GM23338 (cell line): Measurements from ENCODE around the gene HLA-DPA1. TPM values are rescaled to one million over a fixed set of nuclear protein-coding genes. Genes with fewer than 3 reads are reported as not detected.

Source experiments
- ATAC-seq: fragments of 200-7000 bp; cut with Tn5 transposase; 3 replicates; pipeline ENCODE4 v1.9.1; 2020
- DNase-seq: peaks from one replicate; pipeline ENCODE4 v3.0.0-alpha.2; 2015; ENCODE audit warnings: low spot score
- H2AFZ ChIP-seq: fragments of 200-600 bp; sonication (generic); 2 replicates; pipeline ENCODE4 v1.8.0; 2016; ENCODE audit warnings: antibody characterized with exemption, mild to moderate bottlenecking, moderate library complexity
- H3F3A ChIP-seq: fragments of 200-600 bp; sonication (generic); replicated peaks from 2 replicates; pipeline ENCODE4 v1.8.0; 2017; ENCODE audit warnings: antibody characterized with exemption, mixed run types, low read depth
- H3K27ac ChIP-seq: fragments of 200-600 bp; sonication (generic); 2 replicates; pipeline ENCODE4 v1.6.1; 2016; ENCODE audit warnings: low read depth
- H3K27me3 ChIP-seq: fragments of 200-600 bp; sonication (generic); 2 replicates; pipeline ENCODE4 v1.8.0; 2016; ENCODE audit warnings: mild to moderate bottlenecking, mixed run types, moderate library complexity; ENCODE audit not compliant: insufficient read depth
- H3K36me3 ChIP-seq: fragments of 200-600 bp; sonication (generic); 2 replicates; pipeline ENCODE4 v1.8.0; 2016; ENCODE audit warnings: mild to moderate bottlenecking; ENCODE audit not compliant: insufficient read depth
- H3K4me1 ChIP-seq: fragments of 200-600 bp; sonication (generic); 2 replicates; pipeline ENCODE4 v1.8.0; 2016; ENCODE audit warnings: mild to moderate bottlenecking, moderate library complexity; ENCODE audit not compliant: insufficient read depth
- H3K4me2 ChIP-seq: fragments of 200-600 bp; sonication (generic); 2 replicates; pipeline ENCODE4 v1.7.1; 2017; ENCODE audit warnings: mixed run types
- H3K4me3 ChIP-seq: fragments of 200-600 bp; sonication (generic); 2 replicates; pipeline ENCODE4 v1.6.1; 2016; ENCODE audit warnings: mixed run types
- H3K79me2 ChIP-seq: fragments of 200-600 bp; sonication (generic); replicated peaks from 2 replicates; pipeline ENCODE4 v1.8.0; 2017; ENCODE audit warnings: mild to moderate bottlenecking; ENCODE audit not compliant: insufficient read depth
- H3K9me2 ChIP-seq: fragments of 200-600 bp; sonication (generic); 2 replicates; pipeline ENCODE4 v1.8.0; 2017; ENCODE audit not compliant: insufficient read depth
- H4K20me1 ChIP-seq: fragments of 200-600 bp; sonication (generic); replicated peaks from 2 replicates; pipeline ENCODE4 v1.8.0; 2017; ENCODE audit warnings: mild to moderate bottlenecking; ENCODE audit not compliant: insufficient read depth
- H3K27ac Mint-ChIP-seq: 2 replicates; pipeline ENCODE4 v1.8.0; 2020; ENCODE audit warnings: inconsistent platforms, mild to moderate bottlenecking, moderate library complexity, mixed read lengths
- H3K27me3 Mint-ChIP-seq: 3 replicates; pipeline ENCODE4 v1.8.0; 2022; ENCODE audit warnings: low read depth, mild to moderate bottlenecking, moderate library complexity, mixed read lengths, inconsistent platforms; ENCODE audit not compliant: insufficient read depth, poor library complexity
- H3K36me3 Mint-ChIP-seq: 3 replicates; pipeline ENCODE4 v1.8.0; 2021; ENCODE audit warnings: low read depth, mild to moderate bottlenecking, inconsistent platforms, moderate library complexity, mixed read lengths
- H3K4me1 Mint-ChIP-seq: 3 replicates; pipeline ENCODE4 v1.8.0; 2020; ENCODE audit warnings: mild to moderate bottlenecking, inconsistent platforms, mixed read lengths
- H3K4me3 Mint-ChIP-seq: 3 replicates; pipeline ENCODE4 v1.8.0; 2021; ENCODE audit warnings: moderate library complexity, mild to moderate bottlenecking, inconsistent platforms, mixed read lengths
- H3K9me3 Mint-ChIP-seq: 3 replicates; pipeline ENCODE4 v1.8.0; 2020; ENCODE audit warnings: moderate library complexity, mild to moderate bottlenecking, inconsistent platforms, mixed read lengths
- CREB1 ChIP-seq: fragments of 250-450 bp; sonication (Bioruptor Pico); IDR thresholded peaks from 2 replicates; pipeline ENCODE4 v1.5.0; 2020; ENCODE audit warnings: low read depth, mild to moderate bottlenecking, moderate library complexity
- ETS1 ChIP-seq: IDR thresholded peaks from 2 replicates; pipeline ENCODE4 v1.6.1; 2016; ENCODE audit warnings: antibody characterized with exemption
- EZH2phosphoT487 ChIP-seq: fragments of 200-600 bp; sonication (generic); IDR thresholded peaks from one replicate; pipeline ENCODE4 v1.8.1; 2018; ENCODE audit warnings: antibody characterized with exemption; ENCODE audit not compliant: unreplicated experiment
- JUNB ChIP-seq: IDR thresholded peaks from one replicate; pipeline ENCODE4 v1.6.1; 2016; ENCODE audit warnings: antibody characterized with exemption; ENCODE audit not compliant: unreplicated experiment
- NANOG ChIP-seq: IDR thresholded peaks from 2 replicates; pipeline ENCODE4 v1.6.1; 2016; ENCODE audit warnings: antibody characterized with exemption, borderline replicate concordance
- POLR2AphosphoS5 ChIP-seq: IDR thresholded peaks from 2 replicates; pipeline ENCODE4 v1.6.1; 2016; ENCODE audit warnings: antibody characterized with exemption, low read depth
- REST ChIP-seq: IDR thresholded peaks from one replicate; pipeline ENCODE4 v1.6.1; 2018; ENCODE audit warnings: antibody characterized with exemption; ENCODE audit not compliant: unreplicated experiment
- STAT1 ChIP-seq: IDR thresholded peaks from one replicate; pipeline ENCODE4 v1.6.1; 2016; ENCODE audit warnings: antibody characterized with exemption; ENCODE audit not compliant: unreplicated experiment
- ZNF331 ChIP-seq: fragments of 250-450 bp; sonication (Bioruptor Pico); IDR thresholded peaks from 2 replicates; pipeline ENCODE4 v1.5.0; 2020; ENCODE audit warnings: low read depth, mild to moderate bottlenecking, moderate library complexity
- polyA plus RNA-seq: library from polyadenylated mRNA; unstranded; fragments of >200 nt; fragmentation: Nextera tagmentation; extraction: Ambion mirVana; gene quantifications from 2 replicates; pipeline ENCODE4 v1.2.1, GENCODE V29; 2016
- total RNA-seq: library from RNA; depleted of rRNA; stranded (reverse); fragments of >200 nt; shearing (Covaris generic); gene quantifications from 2 replicates; pipeline ENCODE4 v1.2.3, GENCODE V29; 2014
- TF ChIP-seq, protein P1 (sequence below): fragments of 250-450 bp; sonication (Bioruptor Pico); IDR thresholded peaks from 2 replicates; pipeline ENCODE4 v1.5.0; 2020; ENCODE audit warnings: mild to moderate bottlenecking, moderate library complexity

Gene HLA-DPA1
- total and polyA plus RNA-seq, 2 experiments from 2014 or later: 4.1 to 6.9 TPM

DNA sequence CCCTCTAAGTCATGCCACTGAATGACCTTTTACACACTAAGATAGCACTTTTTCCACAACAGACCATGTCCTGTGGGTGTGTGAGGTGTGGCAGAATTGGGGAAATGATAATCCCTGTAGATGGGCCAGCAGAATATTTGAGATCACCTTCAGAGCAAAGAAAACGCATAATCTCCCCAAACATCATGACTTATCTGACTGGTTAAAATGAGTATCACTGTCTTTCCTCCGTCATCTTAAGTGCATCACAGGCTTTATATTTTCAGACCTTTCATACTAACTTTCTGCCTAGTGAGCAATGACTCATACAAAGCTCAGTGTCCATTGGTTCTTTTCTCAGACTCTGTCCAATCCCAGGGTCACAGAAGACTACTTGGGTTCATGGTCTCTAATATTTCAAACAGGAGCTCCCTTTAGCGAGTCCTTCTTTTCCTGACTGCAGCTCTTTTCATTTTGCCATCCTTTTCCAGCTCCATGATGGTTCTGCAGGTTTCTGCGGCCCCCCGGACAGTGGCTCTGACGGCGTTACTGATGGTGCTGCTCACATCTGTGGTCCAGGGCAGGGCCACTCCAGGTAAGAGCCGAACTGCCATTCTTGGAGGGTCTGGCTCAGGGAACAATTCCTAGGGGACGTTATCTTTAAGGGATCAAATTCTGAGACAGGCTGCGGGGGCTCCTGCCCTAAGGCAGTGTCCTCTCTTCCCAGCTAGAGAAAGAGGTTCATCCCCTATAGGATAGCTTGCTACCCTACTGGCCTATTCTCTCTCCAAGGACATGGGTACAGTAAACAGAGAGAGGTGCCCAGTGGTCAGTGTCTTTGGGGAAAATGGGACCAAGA lies 2.3 kb upstream of the HLA-DPA1 start, which contains the start of gene HLA-DPB1:
HLA-DPB1 (plus strand) TSS at position 423 of the 838 bp plus-strand sequence; CDS start at position 475, 52 bp downstream.
- no peak within 1 kb of the TSS for H3K4me3 ChIP-seq
- no peaks in the 10 kb centered on the region for H3K27me3 ChIP-seq
- H3K36me3 ChIP-seq: no peaks in the 10 kb centered on the region
- peaks cover 9% of the 10 kb centered on the region for H3K27me3 Mint-ChIP-seq
- peaks cover 4% of the 10 kb centered on the region; the same call in 1 of the 2 replicates for H3K4me1 ChIP-seq
- DNase-seq: peak; percentile 50
- no peaks in the 10 kb centered on the region; the same call in 2 of the 3 replicates for H3K36me3 Mint-ChIP-seq
- no peaks in the 10 kb centered on the region for H3F3A ChIP-seq
- no peaks in the 10 kb centered on the region for H4K20me1 ChIP-seq
- ATAC-seq: peak; percentile 21
- H3K4me3 Mint-ChIP-seq: no peak within 1 kb of the TSS
- H3K27ac ChIP-seq: no peak within 1 kb of the TSS
- H3K27ac Mint-ChIP-seq: no peak within 1 kb of the TSS
- no peaks in the 10 kb centered on the region for H3K9me3 Mint-ChIP-seq
- H3K4me2 ChIP-seq: no peak within 1 kb of the TSS
- H3K4me1 Mint-ChIP-seq: peaks cover 16% of the 10 kb centered on the region
- TF ChIP-seq POLR2AphosphoS5 (no peak), ZNF331 (CRISPR knock-in tag) (no peak), JUNB (no peak), CREB1 (peak; percentile 59)
- H3K9me2 ChIP-seq: peaks cover 8% of the 10 kb centered on the region; the same call in 1 of the 2 replicates
- H2AFZ ChIP-seq: no peak within 1 kb of the TSS
- H3K79me2 ChIP-seq: no peaks in the 10 kb centered on the region

DNA sequence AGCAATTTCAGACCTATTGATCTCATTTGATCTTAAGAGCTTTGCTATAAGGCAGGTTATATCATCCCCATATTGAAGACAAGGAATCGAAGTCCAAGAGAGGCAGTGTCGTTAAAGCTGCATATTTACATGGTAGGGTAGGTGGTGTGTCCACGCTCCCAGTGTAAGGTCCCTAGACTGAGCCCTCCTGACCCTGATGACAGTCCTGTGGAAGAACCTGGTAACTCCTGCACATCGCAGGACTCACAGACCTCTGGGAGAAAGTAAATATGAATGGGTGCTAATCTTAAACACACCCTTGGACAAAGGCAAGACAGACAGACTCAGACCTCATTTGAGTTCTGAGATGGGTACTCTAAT lies 1.7 kb upstream of the HLA-DPA1 start:
- H3F3A ChIP-seq: no peaks in the 10 kb centered on the region
- H3K36me3 ChIP-seq: no peaks in the 10 kb centered on the region
- ATAC-seq (no peak), DNase-seq (no peak)
- 0 out of 2 replicates have a peak, but pooled peaks cover 4% of the 10 kb centered on the region for H3K4me1 ChIP-seq
- peaks cover 4% of the 10 kb centered on the region for H3K27me3 Mint-ChIP-seq
- H3K79me2 ChIP-seq: no peaks in the 10 kb centered on the region
- H3K4me3 ChIP-seq: no peak overlapping the region
- H3K9me2 ChIP-seq: peaks cover 8% of the 10 kb centered on the region; the same call in 1 of the 2 replicates
- H3K4me2 ChIP-seq: no peak overlapping the region
- no peak overlapping the region for H2AFZ ChIP-seq
- no peak overlapping the region for H3K4me3 Mint-ChIP-seq
- H3K4me1 Mint-ChIP-seq: peaks cover 14% of the 10 kb centered on the region
- H3K27me3 ChIP-seq: no peaks in the 10 kb centered on the region
- H3K27ac Mint-ChIP-seq: no peak overlapping the region
- H4K20me1 ChIP-seq: no peaks in the 10 kb centered on the region
- H3K27ac ChIP-seq: no peak overlapping the region
- H3K36me3 Mint-ChIP-seq: no peaks in the 10 kb centered on the region; the same call in 2 of the 3 replicates
- no peaks in the 10 kb centered on the region for H3K9me3 Mint-ChIP-seq
- TF ChIP-seq JUNB: no peak
- no peak for TF ChIP-seq STAT1
- no peak for TF ChIP-seq POLR2AphosphoS5
- TF ChIP-seq, protein P1, sequence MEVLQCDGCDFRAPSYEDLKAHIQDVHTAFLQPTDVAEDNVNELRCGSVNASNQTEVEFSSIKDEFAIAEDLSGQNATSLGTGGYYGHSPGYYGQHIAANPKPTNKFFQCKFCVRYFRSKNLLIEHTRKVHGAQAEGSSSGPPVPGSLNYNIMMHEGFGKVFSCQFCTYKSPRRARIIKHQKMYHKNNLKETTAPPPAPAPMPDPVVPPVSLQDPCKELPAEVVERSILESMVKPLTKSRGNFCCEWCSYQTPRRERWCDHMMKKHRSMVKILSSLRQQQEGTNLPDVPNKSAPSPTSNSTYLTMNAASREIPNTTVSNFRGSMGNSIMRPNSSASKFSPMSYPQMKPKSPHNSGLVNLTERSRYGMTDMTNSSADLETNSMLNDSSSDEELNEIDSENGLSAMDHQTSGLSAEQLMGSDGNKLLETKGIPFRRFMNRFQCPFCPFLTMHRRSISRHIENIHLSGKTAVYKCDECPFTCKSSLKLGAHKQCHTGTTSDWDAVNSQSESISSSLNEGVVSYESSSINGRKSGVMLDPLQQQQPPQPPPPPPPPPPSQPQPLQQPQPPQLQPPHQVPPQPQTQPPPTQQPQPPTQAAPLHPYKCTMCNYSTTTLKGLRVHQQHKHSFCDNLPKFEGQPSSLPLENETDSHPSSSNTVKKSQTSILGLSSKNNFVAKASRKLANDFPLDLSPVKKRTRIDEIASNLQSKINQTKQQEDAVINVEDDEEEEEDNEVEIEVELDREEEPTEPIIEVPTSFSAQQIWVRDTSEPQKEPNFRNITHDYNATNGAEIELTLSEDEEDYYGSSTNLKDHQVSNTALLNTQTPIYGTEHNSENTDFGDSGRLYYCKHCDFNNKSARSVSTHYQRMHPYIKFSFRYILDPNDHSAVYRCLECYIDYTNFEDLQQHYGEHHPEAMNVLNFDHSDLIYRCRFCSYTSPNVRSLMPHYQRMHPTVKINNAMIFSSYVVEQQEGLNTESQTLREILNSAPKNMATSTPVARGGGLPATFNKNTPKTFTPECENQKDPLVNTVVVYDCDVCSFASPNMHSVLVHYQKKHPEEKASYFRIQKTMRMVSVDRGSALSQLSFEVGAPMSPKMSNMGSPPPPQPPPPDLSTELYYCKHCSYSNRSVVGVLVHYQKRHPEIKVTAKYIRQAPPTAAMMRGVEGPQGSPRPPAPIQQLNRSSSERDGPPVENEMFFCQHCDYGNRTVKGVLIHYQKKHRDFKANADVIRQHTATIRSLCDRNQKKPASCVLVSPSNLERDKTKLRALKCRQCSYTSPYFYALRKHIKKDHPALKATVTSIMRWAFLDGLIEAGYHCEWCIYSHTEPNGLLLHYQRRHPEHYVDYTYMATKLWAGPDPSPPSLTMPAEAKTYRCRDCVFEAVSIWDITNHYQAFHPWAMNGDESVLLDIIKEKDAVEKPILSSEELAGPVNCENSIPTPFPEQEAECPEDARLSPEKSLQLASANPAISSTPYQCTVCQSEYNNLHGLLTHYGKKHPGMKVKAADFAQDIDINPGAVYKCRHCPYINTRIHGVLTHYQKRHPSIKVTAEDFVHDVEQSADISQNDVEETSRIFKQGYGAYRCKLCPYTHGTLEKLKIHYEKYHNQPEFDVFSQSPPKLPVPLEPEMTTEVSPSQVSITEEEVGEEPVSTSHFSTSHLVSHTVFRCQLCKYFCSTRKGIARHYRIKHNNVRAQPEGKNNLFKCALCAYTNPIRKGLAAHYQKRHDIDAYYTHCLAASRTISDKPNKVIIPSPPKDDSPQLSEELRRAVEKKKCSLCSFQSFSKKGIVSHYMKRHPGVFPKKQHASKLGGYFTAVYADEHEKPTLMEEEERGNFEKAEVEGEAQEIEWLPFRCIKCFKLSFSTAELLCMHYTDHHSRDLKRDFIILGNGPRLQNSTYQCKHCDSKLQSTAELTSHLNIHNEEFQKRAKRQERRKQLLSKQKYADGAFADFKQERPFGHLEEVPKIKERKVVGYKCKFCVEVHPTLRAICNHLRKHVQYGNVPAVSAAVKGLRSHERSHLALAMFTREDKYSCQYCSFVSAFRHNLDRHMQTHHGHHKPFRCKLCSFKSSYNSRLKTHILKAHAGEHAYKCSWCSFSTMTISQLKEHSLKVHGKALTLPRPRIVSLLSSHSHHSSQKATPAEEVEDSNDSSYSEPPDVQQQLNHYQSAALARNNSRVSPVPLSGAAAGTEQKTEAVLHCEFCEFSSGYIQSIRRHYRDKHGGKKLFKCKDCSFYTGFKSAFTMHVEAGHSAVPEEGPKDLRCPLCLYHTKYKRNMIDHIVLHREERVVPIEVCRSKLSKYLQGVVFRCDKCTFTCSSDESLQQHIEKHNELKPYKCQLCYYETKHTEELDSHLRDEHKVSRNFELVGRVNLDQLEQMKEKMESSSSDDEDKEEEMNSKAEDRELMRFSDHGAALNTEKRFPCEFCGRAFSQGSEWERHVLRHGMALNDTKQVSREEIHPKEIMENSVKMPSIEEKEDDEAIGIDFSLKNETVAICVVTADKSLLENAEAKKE (CRISPR knock-in tag): no peak
- TF ChIP-seq CREB1: no peak
- no peak for TF ChIP-seq REST
- no peak for TF ChIP-seq NANOG
- no peak for TF ChIP-seq ETS1
- TF ChIP-seq EZH2phosphoT487: no peak
